Measurements from ENCODE around the gene PACRG.

GRCh38 chr6:162700966-162701365 lies 26.8 kb upstream of the PACRG start:
- TF ChIP-seq, protein P1, sequence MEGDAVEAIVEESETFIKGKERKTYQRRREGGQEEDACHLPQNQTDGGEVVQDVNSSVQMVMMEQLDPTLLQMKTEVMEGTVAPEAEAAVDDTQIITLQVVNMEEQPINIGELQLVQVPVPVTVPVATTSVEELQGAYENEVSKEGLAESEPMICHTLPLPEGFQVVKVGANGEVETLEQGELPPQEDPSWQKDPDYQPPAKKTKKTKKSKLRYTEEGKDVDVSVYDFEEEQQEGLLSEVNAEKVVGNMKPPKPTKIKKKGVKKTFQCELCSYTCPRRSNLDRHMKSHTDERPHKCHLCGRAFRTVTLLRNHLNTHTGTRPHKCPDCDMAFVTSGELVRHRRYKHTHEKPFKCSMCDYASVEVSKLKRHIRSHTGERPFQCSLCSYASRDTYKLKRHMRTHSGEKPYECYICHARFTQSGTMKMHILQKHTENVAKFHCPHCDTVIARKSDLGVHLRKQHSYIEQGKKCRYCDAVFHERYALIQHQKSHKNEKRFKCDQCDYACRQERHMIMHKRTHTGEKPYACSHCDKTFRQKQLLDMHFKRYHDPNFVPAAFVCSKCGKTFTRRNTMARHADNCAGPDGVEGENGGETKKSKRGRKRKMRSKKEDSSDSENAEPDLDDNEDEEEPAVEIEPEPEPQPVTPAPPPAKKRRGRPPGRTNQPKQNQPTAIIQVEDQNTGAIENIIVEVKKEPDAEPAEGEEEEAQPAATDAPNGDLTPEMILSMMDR (IDR thresholded peaks at IDR 0.05 in 4 of 5, conservative IDR thresholded peaks at IDR 0.05 in 1 of 5), result no peak
- TF ChIP-seq POLR2A (IDR thresholded peaks at IDR 0.05), result no peak

Measured in gastrocnemius medialis (tissue), 4 donors.